NCI-H345 treated with DMSO at 0.1 percent for 48 hours (cell line): ENCODE results near the gene UBE2L3.

ENCODE experiments used
- DNase-seq: peaks from one replicate; lab custom pipeline; 2025; ENCODE audit not compliant: unreplicated experiment; lab: John Stamatoyannopoulos, UW

UBE2L3 gene

DNA sequence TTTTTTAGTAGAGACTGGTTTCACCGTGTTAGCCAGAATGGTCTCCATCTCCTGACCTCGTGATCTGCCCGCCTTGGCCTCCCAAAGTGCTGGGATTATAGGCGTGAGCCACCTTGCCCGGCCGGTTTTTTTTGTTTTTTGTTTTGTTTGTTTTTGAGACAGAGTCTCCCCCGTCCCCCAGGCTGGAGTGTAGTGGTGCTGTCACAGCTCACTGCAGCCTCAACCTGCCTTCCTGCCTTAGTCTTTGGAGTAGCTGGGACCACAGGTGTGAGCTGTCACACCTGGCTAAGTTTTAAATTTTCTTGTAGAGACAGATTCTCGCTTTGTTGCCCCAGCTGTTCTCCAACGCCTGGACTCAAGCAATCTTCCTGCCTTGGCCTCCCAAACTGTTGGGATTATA lies 101.5 kb downstream of the UBE2L3 start:
- peak; percentile 11 for DNase-seq

DNA sequence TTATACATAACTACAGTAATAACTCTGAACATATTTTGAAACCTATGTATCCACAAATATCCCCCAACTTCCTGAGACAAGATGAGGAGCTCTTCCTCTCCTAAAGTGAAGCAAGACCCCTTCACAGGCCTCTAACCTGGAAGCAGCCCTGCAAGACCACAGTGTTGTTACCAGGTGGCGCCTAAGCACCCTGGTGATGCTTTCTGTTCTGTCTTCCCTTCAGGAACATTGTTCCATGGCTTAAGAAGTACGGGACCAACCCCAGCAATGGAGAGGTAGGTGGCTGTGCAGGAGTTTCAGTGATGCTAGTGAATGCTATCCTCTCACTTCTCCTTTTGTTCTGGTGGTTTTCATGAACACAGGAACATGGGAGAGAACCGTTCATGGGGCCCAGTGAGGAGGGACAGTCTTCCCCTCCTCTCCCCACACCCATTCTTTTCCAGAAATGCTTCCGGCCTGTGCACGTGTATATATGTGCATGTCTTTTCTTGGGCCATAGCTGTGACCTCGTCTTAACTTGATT lies 104.7 kb downstream of the UBE2L3 start:
- DNase-seq, result no peak
